ENCODE results near the gene GLP1R. TPM values are rescaled to one million over a fixed set of nuclear protein-coding genes. Genes with fewer than 3 reads are reported as not detected.

The GLP1R gene
- total RNA-seq, 1 experiment from 2014 or later, result 0.85 TPM

DNA sequence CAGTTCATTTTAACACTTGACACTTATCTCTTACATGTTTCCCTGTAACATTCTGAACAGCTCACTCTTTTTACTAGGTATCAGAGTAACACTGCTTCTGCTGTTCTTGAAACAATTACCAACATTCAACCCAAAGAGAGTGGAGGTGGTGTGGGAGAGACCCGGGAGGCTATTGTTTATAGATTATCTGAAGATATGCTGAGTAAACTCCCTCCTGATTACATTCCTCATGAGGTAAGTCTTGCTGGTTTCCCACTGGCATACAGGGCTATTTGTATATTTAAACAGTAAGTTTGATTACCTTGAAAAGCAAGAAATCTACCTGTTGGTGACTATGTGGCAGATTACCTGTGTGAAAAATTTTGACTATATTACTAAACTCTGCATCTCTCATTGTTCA lies 39.8 kb upstream of the GLP1R start:
- Mint-ChIP-seq H3K4me1 (peaks cover 9 to 13% of the 10 kb centered on the region in 2 experiments; a peak in 3 of 4 replicates), H3K4me3 (no peak overlapping the region), H3K27me3 (ENCODE audit: low read depth) (peaks cover 34% of the 10 kb centered on the region), H3K9me3 (no peaks in the 10 kb centered on the region), H3K36me3 (ENCODE audit: insufficient read depth in 1 of 3, low read depth in 3 of 3) (no peaks in the 10 kb centered on the region), H3K27ac (no peak overlapping the region)
- no peak overlapping the region for H3K56ac ChIP-seq (ENCODE audit: insufficient read length, low read depth, low read length)
- H3K9ac ChIP-seq (ENCODE audit: extremely low read depth, insufficient read length, low read length), result no peak overlapping the region
- no peak overlapping the region for H2BK120ac ChIP-seq (ENCODE audit: low read depth, low read length, poor library complexity, severe bottlenecking)
- H4K91ac ChIP-seq (ENCODE audit: insufficient read length, low read depth, low read length), result no peak overlapping the region
- H4K8ac ChIP-seq (replicated peaks; ENCODE audit: insufficient read length, low read depth, low read length), result no peak overlapping the region
- H3K18ac ChIP-seq (ENCODE audit: insufficient read length, low read depth, low read length), result no peak overlapping the region
- no peak overlapping the region for H2BK12ac ChIP-seq (ENCODE audit: insufficient read length, low read depth, low read length)
- no peaks in the 10 kb centered on the region for H3K9me3 ChIP-seq (ENCODE audit: control insufficient read depth, low read depth, low read length)
- no peak overlapping the region for H2BK20ac ChIP-seq (ENCODE audit: low read depth, low read length, poor library complexity, severe bottlenecking)
- TF ChIP-seq, protein P1, sequence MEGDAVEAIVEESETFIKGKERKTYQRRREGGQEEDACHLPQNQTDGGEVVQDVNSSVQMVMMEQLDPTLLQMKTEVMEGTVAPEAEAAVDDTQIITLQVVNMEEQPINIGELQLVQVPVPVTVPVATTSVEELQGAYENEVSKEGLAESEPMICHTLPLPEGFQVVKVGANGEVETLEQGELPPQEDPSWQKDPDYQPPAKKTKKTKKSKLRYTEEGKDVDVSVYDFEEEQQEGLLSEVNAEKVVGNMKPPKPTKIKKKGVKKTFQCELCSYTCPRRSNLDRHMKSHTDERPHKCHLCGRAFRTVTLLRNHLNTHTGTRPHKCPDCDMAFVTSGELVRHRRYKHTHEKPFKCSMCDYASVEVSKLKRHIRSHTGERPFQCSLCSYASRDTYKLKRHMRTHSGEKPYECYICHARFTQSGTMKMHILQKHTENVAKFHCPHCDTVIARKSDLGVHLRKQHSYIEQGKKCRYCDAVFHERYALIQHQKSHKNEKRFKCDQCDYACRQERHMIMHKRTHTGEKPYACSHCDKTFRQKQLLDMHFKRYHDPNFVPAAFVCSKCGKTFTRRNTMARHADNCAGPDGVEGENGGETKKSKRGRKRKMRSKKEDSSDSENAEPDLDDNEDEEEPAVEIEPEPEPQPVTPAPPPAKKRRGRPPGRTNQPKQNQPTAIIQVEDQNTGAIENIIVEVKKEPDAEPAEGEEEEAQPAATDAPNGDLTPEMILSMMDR (conservative IDR thresholded peaks at IDR 0.05), result no peak
- no peak overlapping the region for H3K27ac ChIP-seq (ENCODE audit: insufficient read length, low read depth, low read length)
- no peaks in the 10 kb centered on the region for H4K20me1 ChIP-seq (ENCODE audit: control insufficient read depth, insufficient read depth, insufficient read length)
- H3K4ac ChIP-seq (ENCODE audit: low read depth, low read length), result no peak overlapping the region
- H3K4me1 ChIP-seq (ENCODE audit: insufficient read depth, low read length), result no peaks in the 10 kb centered on the region
- no peak overlapping the region for H3K14ac ChIP-seq (ENCODE audit: insufficient read depth, low read length)
- H2BK15ac ChIP-seq (ENCODE audit: low read depth, low read length), result no peak overlapping the region
- no peak overlapping the region for H2AFZ ChIP-seq (ENCODE audit: low read length)
- WGBS (ENCODE audit: extremely low coverage, insufficient read length, low lambda C conversion rate), result no CpG with 5 or more reads among the region's 1 CpG
- no peak overlapping the region for H4K5ac ChIP-seq (ENCODE audit: insufficient read length, low read depth, low read length)
- H2BK5ac ChIP-seq (ENCODE audit: insufficient read length, low read length), result no peak overlapping the region
- no peaks in the 10 kb centered on the region for H3K79me2 ChIP-seq (ENCODE audit: insufficient read depth, low read length)
- no peak overlapping the region for H3T11ph ChIP-seq (ENCODE audit: low read length)
- DNase-seq, result no peak
- no peaks in the 10 kb centered on the region for H3K23me2 ChIP-seq (ENCODE audit: insufficient read length, low read depth, low read length, poor library complexity, severe bottlenecking)
- H3K79me1 ChIP-seq (ENCODE audit: insufficient read depth, low read depth, low read length, poor library complexity, severe bottlenecking), result no peaks in the 10 kb centered on the region
- no peak overlapping the region for H2AK5ac ChIP-seq (ENCODE audit: insufficient read length, low read length)
- no peak overlapping the region for H3K23ac ChIP-seq (ENCODE audit: insufficient read length, low read depth, low read length)
- no peaks in the 10 kb centered on the region for H3K27me3 ChIP-seq (ENCODE audit: insufficient read depth, low read length)
- H3K4me2 ChIP-seq (ENCODE audit: insufficient read depth, insufficient read length, low read length), result no peak overlapping the region
